ENCODE data around the gene CAMKMT.

- TF ChIP-seq CTCF (IDR thresholded peaks at IDR 0.05) = no peak
- no peak for TF ChIP-seq POLR2A (IDR thresholded peaks at IDR 0.05)
Observed at GRCh38 chr2:44740678-44741077, 378.9 kb downstream of the CAMKMT start.
